ENCODE results near the gene CSK. TPM values are rescaled to one million over a fixed set of nuclear protein-coding genes. Genes with fewer than 3 reads are reported as not detected.

The CSK gene
- total RNA-seq, 4 donors from 2014 or later: 6.4 to 11.7 (median 10.8) TPM

- intact Hi-C loops (cut with DNase I; ENCODE audit: low total_unique reads) (no loop called here), in situ Hi-C loops (cut with MboI; ENCODE audit: low sequenced_read_pairs in 4 of 4) (no loop called here)
- H3K27me3 ChIP-seq: no peaks in the 10 kb centered on the region
- TF ChIP-seq CTCF (IDR thresholded peaks at IDR 0.05 in 4 of 5, conservative IDR thresholded peaks at IDR 0.05 in 1 of 5): no peak
- no peak for TF ChIP-seq POLR2A (IDR thresholded peaks at IDR 0.05)
- no peaks in the 10 kb centered on the region for H3K9me3 ChIP-seq
- DNase-seq: no peak
- H3K36me3 ChIP-seq: no peaks in the 10 kb centered on the region
- no peak for ATAC-seq
- peaks cover 5 to 6% of the 10 kb centered on the region in 2 donors for H3K4me1 ChIP-seq
- H3K27ac ChIP-seq: no peak overlapping the region
- no peak overlapping the region for H3K4me3 ChIP-seq
Measured at GRCh38 chr15:74815961-74816360, 34.1 kb downstream of the CSK start.

DNA sequence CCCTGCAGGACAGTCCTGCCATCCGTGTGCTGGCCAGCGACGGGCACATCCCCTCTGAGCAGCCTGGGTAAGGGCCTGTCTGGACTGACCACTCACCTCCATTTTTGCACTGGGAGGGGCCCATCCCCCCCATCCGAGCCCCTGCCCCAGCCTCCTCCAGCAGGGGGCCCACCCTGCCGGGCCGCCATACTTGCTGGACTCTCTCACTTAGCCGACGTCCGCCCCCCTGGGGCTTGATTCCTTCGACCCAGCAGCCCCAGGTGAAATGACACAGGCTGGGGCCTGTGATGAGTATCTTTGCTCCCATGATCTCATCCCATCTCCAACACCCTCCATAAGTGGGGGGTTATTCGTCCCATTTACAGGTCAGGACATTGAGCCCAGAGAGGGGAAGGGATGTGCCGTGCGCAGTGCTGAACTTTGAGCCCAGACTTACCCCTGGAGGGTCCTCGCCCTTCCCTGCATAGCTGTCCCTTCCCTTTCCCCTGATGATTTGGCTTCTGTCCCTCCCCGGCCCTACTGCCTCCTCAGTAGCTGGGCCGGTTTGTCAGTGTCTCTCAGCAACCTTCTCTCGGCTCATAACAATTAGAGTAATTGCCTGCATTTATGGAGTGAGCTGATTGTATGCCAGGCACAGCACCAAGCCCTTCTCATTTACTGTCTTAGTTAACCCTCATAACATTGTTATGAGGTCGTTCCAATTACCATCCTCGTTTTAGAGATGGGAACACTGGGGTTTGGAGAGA, 34.9 kb downstream of the CSK start:
- TF ChIP-seq POLR2A (IDR thresholded peaks at IDR 0.05) (no peak), CTCF (IDR thresholded peaks at IDR 0.05 in 4 of 5, conservative IDR thresholded peaks at IDR 0.05 in 1 of 5) (no peak)
- Histone ChIP-seq H3K27me3 (no peaks in the 10 kb centered on the region), H3K4me1 (peaks cover 5 to 6% of the 10 kb centered on the region in 2 donors), H3K36me3 (no peaks in the 10 kb centered on the region), H3K27ac (peak overlapping the region; percentile 59 to 82 (median 68)), H3K4me3 (no peak overlapping the region), H3K9me3 (no peaks in the 10 kb centered on the region)
- intact Hi-C loops (cut with DNase I; ENCODE audit: low total_unique reads) (loop anchor here (1.0 kb wide), 1 partner anchor 85 kb away; no protein-coding TSS in a partner anchor), in situ Hi-C loops (cut with MboI; ENCODE audit: low sequenced_read_pairs in 4 of 4) (no loop called here)
- DNase-seq: no peak
- ATAC-seq: no peak

DNA sequence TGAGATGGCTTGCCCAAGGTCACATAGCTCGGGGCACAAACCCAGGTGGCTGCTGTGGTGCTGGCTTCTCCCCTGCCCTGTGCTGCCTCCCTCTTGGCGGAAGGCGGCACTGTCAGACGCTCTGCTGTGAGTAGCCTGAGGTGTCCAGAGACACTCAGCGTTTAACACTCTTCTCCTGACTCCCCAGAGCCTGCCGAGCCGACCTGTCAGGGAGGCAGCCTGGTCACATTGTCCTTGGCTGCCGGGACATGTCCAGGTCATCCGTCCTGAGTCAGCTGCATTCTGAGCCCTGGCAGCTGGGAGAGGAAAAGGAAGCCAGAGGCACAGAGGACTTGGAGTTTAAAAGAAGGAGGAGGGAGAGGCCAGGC, 35.5 kb downstream of the CSK start:
- peak; percentile 80 to 84 for DNase-seq
- peaks cover 5 to 6% of the 10 kb centered on the region in 2 donors for H3K4me1 ChIP-seq

GRCh38 chr15:74820056-74820455, 38.2 kb downstream of the CSK start:
- intact Hi-C loops (cut with DNase I; ENCODE audit: low total_unique reads): no loop called here
- Histone ChIP-seq H3K36me3 (no peaks in the 10 kb centered on the region), H3K27me3 (no peaks in the 10 kb centered on the region), H3K4me3 (no peak overlapping the region), H3K4me1 (peaks cover 2 to 5% of the 10 kb centered on the region in 2 donors), H3K27ac (no peak overlapping the region), H3K9me3 (no peaks in the 10 kb centered on the region)
- TF ChIP-seq CTCF (IDR thresholded peaks at IDR 0.05 in 4 of 5, conservative IDR thresholded peaks at IDR 0.05 in 1 of 5): no peak
- TF ChIP-seq POLR2A (IDR thresholded peaks at IDR 0.05): no peak
- in situ Hi-C loops (cut with MboI; ENCODE audit: low sequenced_read_pairs in 4 of 4): no loop called here
- DNase-seq: no peak
- no peak for ATAC-seq

More for the DNA sequence above, 35.5 kb downstream of the CSK start:
- Histone ChIP-seq H3K27ac (peak overlapping the region; percentile 59 to 82 (median 68)), H3K4me3 (no peak overlapping the region), H3K36me3 (no peaks in the 10 kb centered on the region), H3K27me3 (no peaks in the 10 kb centered on the region), H3K9me3 (no peaks in the 10 kb centered on the region)
- TF ChIP-seq POLR2A (IDR thresholded peaks at IDR 0.05) (no peak), CTCF (IDR thresholded peaks at IDR 0.05 in 4 of 5, conservative IDR thresholded peaks at IDR 0.05 in 1 of 5) (peak in 4 of 5 experiments; percentile 8 to 59 (median 52))
- in situ Hi-C loops (cut with MboI; ENCODE audit: low sequenced_read_pairs in 4 of 4) (no loop called here), intact Hi-C loops (cut with DNase I; ENCODE audit: low total_unique reads) (loop anchor here (1.0 kb wide), 1 partner anchor 84 kb away; no protein-coding TSS in a partner anchor)
- peak; percentile 94 to 95 for ATAC-seq

Measured in gastrocnemius medialis (tissue), 4 donors.